ENCODE results near the gene XYLT2. TPM values are rescaled to one million over a fixed set of nuclear protein-coding genes. Genes with fewer than 3 reads are reported as not detected.

The XYLT2 gene
- polyA plus RNA-seq, 2 of the 4 experiments (the other 2 are of a cell fraction): 9.7 to 15.8 TPM

DNA sequence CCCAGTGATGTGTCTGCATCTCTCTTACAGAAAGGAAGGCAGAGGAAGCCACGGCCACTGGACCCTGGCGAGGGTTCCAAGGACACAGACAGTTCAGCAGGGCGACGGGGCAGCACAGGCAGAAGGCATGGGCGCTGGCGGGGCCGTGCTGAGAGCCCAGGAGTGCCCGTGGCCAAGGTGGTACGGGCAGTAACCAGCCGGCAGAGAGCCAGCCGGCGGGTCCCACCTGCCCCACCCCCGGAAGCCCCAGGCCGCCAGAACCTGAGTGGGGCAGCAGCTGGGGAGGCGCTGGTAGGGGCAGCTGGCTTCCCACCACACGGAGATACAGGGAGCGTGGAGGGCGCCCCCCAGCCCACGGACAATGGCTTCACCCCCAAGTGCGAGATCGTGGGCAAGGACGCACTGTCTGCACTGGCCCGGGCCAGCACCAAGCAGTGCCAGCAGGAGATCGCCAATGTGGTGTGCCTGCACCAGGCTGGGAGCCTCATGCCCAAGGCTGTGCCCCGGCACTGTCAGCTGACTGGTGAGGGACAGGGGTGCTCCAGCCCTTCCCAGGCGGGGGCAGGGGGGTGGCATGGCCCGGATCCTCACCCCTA lies 7.8 kb downstream of the XYLT2 start:
- ATAC-seq (no peak), DNase-seq (ENCODE audit: low read depth in 1 of 2, low spot score in 1 of 2) (no peak), FAIRE-seq (no peak)
- Histone ChIP-seq H3K9me3 (no peaks in the 10 kb centered on the region), H3K27ac (no peak overlapping the region), H3K4me2 (no peak overlapping the region), H3K4me1 (peaks cover 2% of the 10 kb centered on the region; the same call in 2 of the 3 replicates), H3K4me3 (no peak overlapping the region)
- TF ChIP-seq TP53 (CRISPR knock-in tag; IDR thresholded peaks at IDR 0.05): no peak
- TF ChIP-seq EHF (CRISPR knock-in tag; IDR thresholded peaks at IDR 0.05): no peak
- TF ChIP-seq, protein P1, sequence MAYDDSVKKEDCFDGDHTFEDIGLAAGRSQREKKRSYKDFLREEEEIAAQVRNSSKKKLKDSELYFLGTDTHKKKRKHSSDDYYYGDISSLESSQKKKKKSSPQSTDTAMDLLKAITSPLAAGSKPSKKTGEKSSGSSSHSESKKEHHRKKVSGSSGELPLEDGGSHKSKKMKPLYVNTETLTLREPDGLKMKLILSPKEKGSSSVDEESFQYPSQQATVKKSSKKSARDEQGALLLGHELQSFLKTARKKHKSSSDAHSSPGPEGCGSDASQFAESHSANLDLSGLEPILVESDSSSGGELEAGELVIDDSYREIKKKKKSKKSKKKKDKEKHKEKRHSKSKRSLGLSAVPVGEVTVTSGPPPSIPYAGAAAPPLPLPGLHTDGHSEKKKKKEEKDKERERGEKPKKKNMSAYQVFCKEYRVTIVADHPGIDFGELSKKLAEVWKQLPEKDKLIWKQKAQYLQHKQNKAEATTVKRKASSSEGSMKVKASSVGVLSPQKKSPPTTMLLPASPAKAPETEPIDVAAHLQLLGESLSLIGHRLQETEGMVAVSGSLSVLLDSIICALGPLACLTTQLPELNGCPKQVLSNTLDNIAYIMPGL (CRISPR knock-in tag; IDR thresholded peaks at IDR 0.05; ENCODE audit: borderline replicate concordance): no peak
- TF ChIP-seq FOSB (CRISPR knock-in tag; IDR thresholded peaks at IDR 0.05): no peak
- no peak for TF ChIP-seq KDM5A (IDR thresholded peaks at IDR 0.05)
- no peak for TF ChIP-seq CHD4 (IDR thresholded peaks at IDR 0.05; ENCODE audit: borderline replicate concordance)
- TF ChIP-seq HES2 (IDR thresholded peaks at IDR 0.05): no peak
- TF ChIP-seq, protein P2, sequence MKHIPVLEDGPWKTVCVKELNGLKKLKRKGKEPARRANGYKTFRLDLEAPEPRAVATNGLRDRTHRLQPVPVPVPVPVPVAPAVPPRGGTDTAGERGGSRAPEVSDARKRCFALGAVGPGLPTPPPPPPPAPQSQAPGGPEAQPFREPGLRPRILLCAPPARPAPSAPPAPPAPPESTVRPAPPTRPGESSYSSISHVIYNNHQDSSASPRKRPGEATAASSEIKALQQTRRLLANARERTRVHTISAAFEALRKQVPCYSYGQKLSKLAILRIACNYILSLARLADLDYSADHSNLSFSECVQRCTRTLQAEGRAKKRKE (CRISPR knock-in tag; IDR thresholded peaks at IDR 0.05; ENCODE audit: low read depth): no peak
- TF ChIP-seq ZSCAN20 (CRISPR knock-in tag; IDR thresholded peaks at IDR 0.05): no peak
- TF ChIP-seq HOXB13 (CRISPR knock-in tag; IDR thresholded peaks at IDR 0.05; ENCODE audit: low read depth): no peak
- TF ChIP-seq, protein P3, sequence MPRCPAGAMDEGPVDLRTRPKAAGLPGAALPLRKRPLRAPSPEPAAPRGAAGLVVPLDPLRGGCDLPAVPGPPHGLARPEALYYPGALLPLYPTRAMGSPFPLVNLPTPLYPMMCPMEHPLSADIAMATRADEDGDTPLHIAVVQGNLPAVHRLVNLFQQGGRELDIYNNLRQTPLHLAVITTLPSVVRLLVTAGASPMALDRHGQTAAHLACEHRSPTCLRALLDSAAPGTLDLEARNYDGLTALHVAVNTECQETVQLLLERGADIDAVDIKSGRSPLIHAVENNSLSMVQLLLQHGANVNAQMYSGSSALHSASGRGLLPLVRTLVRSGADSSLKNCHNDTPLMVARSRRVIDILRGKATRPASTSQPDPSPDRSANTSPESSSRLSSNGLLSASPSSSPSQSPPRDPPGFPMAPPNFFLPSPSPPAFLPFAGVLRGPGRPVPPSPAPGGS (IDR thresholded peaks at IDR 0.05): no peak
- no peak for TF ChIP-seq CTCF (IDR thresholded peaks at IDR 0.05)
- no peak for TF ChIP-seq RNF2 (IDR thresholded peaks at IDR 0.05; ENCODE audit: borderline replicate concordance, low read depth)
- no peak for TF ChIP-seq BHLHE40 (IDR thresholded peaks at IDR 0.05; ENCODE audit: low read depth, low read length)
- no peak for TF ChIP-seq SREBF2 (IDR thresholded peaks at IDR 0.05)
- TF ChIP-seq ESRRA (IDR thresholded peaks at IDR 0.05; ENCODE audit: borderline replicate concordance, low read length): no peak
- ChIA-PET CTCF (interaction anchor here (0.6 to 2.6 kb wide), 3 partner anchors 9 to 57 kb away, joined by 4 to 8 read pairs (median 6); partner anchors contain the start of gene LRRC59), POLR2A (no interaction called here)
- WGBS (ENCODE audit: missing lambda C conversion rate): 95% methylated on average over 22 of the region's 27 CpGs

- no peak for ATAC-seq
- POLR2A ChIA-PET: no interaction called here
- CTCF ChIA-PET: interaction anchor here (0.6 to 2.6 kb wide), 5 partner anchors 8 to 358 kb away, joined by 3 to 8 read pairs (median 4); partner anchors contain the start of gene LRRC59
These were observed 8.3 kb downstream of the XYLT2 start for GRCh38 chr17:50354198-50354597.

More at GRCh38 chr17:50354198-50354597, 8.3 kb downstream of the XYLT2 start:
- DNase-seq (ENCODE audit: low read depth in 1 of 2, low spot score in 1 of 2) (no peak), FAIRE-seq (no peak)
- H3K4me2 ChIP-seq: no peak overlapping the region
- WGBS (ENCODE audit: missing lambda C conversion rate): 94% methylated on average over 15 of the region's 15 CpGs
- H3K4me1 ChIP-seq: no peaks in the 10 kb centered on the region
- TF ChIP-seq CHD2 (IDR thresholded peaks at IDR 0.05; ENCODE audit: low read length, partially characterized antibody) (no peak), FOSL2 (IDR thresholded peaks at IDR 0.05) (no peak), FOSL2 (CRISPR knock-in tag; IDR thresholded peaks at IDR 0.05) (no peak), REST (IDR thresholded peaks at IDR 0.05) (no peak), TP53 (CRISPR knock-in tag; IDR thresholded peaks at IDR 0.05) (no peak)
- TF ChIP-seq, protein P3 (IDR thresholded peaks at IDR 0.05): no peak
- TF ChIP-seq, protein P4, sequence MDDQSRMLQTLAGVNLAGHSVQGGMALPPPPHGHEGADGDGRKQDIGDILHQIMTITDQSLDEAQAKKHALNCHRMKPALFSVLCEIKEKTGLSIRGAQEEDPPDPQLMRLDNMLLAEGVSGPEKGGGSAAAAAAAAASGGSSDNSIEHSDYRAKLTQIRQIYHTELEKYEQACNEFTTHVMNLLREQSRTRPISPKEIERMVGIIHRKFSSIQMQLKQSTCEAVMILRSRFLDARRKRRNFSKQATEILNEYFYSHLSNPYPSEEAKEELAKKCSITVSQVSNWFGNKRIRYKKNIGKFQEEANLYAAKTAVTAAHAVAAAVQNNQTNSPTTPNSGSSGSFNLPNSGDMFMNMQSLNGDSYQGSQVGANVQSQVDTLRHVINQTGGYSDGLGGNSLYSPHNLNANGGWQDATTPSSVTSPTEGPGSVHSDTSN (IDR thresholded peaks at IDR 0.05): no peak
- TF ChIP-seq, protein P2 (CRISPR knock-in tag; IDR thresholded peaks at IDR 0.05; ENCODE audit: low read depth): no peak
- H3K9me3 ChIP-seq: no peaks in the 10 kb centered on the region
- no peak overlapping the region for H3K27ac ChIP-seq
- no peak overlapping the region for H3K4me3 ChIP-seq
